ENCODE data around the gene NR1H3.

Gene NR1H3

DNA sequence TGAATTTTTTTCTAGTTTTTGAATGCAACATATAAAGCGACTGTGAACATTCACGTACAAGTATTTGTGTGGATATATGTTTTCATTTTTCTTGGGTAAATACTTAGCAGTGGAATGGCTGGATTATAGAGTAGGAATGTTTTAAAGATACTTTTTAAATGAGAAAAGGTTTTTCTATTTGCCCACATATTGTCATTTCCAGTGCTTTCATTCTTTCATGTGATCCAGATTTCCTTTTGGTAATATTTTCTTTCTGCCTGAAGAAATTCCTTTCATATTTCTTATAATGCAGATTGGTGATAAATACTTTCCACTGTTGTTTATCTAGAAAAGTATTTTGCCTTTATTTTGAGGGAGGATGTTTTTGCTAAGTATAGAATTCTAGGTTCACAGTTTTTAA lies 35.1 kb upstream of the NR1H3 start:
- Histone ChIP-seq H3K27ac (no peak overlapping the region), H3K9ac (no peak overlapping the region), H3K27me3 (ENCODE audit: insufficient read depth, low read depth) (no peaks in the 10 kb centered on the region), H3K4me3 (IDR thresholded peaks at IDR 0.05; ENCODE audit: insufficient read depth, low read depth, low read length) (no peak overlapping the region), H3K4me1 (ENCODE audit: low read depth, poor library complexity, severe bottlenecking) (peaks cover 23% of the 10 kb centered on the region), H3K36me3 (ENCODE audit: insufficient read depth) (no peaks in the 10 kb centered on the region), H2AFZ (ENCODE audit: low read depth) (no peak overlapping the region), H3K4me2 (no peak overlapping the region), H4K20me1 (ENCODE audit: insufficient read depth) (no peaks in the 10 kb centered on the region), H3K79me2 (ENCODE audit: insufficient read depth, low read depth) (no peaks in the 10 kb centered on the region)
- TF ChIP-seq, protein P1, sequence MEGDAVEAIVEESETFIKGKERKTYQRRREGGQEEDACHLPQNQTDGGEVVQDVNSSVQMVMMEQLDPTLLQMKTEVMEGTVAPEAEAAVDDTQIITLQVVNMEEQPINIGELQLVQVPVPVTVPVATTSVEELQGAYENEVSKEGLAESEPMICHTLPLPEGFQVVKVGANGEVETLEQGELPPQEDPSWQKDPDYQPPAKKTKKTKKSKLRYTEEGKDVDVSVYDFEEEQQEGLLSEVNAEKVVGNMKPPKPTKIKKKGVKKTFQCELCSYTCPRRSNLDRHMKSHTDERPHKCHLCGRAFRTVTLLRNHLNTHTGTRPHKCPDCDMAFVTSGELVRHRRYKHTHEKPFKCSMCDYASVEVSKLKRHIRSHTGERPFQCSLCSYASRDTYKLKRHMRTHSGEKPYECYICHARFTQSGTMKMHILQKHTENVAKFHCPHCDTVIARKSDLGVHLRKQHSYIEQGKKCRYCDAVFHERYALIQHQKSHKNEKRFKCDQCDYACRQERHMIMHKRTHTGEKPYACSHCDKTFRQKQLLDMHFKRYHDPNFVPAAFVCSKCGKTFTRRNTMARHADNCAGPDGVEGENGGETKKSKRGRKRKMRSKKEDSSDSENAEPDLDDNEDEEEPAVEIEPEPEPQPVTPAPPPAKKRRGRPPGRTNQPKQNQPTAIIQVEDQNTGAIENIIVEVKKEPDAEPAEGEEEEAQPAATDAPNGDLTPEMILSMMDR (conservative IDR thresholded peaks at IDR 0.05; ENCODE audit: low read depth, low read length), result no peak

- H2AFZ ChIP-seq (ENCODE audit: low read depth), result no peak overlapping the region
- no peaks in the 10 kb centered on the region for H3K36me3 ChIP-seq (ENCODE audit: insufficient read depth)
- H3K4me2 ChIP-seq, result peak overlapping the region; percentile 44
- H3K27ac ChIP-seq, result no peak overlapping the region
- H3K4me1 ChIP-seq (ENCODE audit: low read depth, poor library complexity, severe bottlenecking), result peaks cover 18% of the 10 kb centered on the region
- no peaks in the 10 kb centered on the region for H3K79me2 ChIP-seq (ENCODE audit: insufficient read depth, low read depth)
- no peaks in the 10 kb centered on the region for H3K27me3 ChIP-seq (ENCODE audit: insufficient read depth, low read depth)
- TF ChIP-seq, protein P1 (conservative IDR thresholded peaks at IDR 0.05; ENCODE audit: low read depth, low read length), result no peak
- no peaks in the 10 kb centered on the region for H4K20me1 ChIP-seq (ENCODE audit: insufficient read depth)
- H3K9ac ChIP-seq, result no peak overlapping the region
- H3K4me3 ChIP-seq (IDR thresholded peaks at IDR 0.05; ENCODE audit: insufficient read depth, low read depth, low read length), result no peak overlapping the region
Measured at GRCh38 chr11:47225552-47226400, 32.0 kb upstream of the NR1H3 start.

DNA sequence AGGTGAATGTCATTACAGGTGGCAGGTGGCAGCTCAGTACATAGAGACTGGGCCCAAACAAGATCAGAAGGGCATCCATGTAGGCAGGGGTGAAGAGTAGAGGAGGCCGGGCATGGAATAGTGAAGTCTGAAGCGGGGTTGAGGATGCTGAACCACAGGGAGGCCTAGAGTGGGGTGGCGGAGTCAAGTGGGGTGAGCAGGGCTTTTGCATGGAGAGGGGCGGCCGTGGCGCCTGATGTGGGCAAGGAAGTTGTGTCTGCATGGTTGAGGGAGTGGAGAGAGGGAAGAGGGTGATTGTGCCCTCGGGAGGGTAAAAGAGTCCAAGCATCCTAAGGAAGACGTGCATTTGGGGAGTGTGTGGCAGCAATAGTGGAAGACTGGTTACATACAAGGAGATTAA lies 28.6 kb upstream of the NR1H3 start:
- Histone ChIP-seq H3K79me2 (ENCODE audit: insufficient read depth, low read depth) (no peaks in the 10 kb centered on the region), H3K4me1 (ENCODE audit: low read depth, poor library complexity, severe bottlenecking) (peaks cover 18% of the 10 kb centered on the region), H3K36me3 (ENCODE audit: insufficient read depth) (no peaks in the 10 kb centered on the region), H3K27me3 (ENCODE audit: insufficient read depth, low read depth) (no peaks in the 10 kb centered on the region), H3K4me2 (no peak overlapping the region), H3K9ac (no peak overlapping the region), H3K4me3 (IDR thresholded peaks at IDR 0.05; ENCODE audit: insufficient read depth, low read depth, low read length) (no peak overlapping the region), H2AFZ (ENCODE audit: low read depth) (no peak overlapping the region), H4K20me1 (ENCODE audit: insufficient read depth) (no peaks in the 10 kb centered on the region), H3K27ac (no peak overlapping the region)
- TF ChIP-seq, protein P1 (conservative IDR thresholded peaks at IDR 0.05; ENCODE audit: low read depth, low read length), result no peak

DNA sequence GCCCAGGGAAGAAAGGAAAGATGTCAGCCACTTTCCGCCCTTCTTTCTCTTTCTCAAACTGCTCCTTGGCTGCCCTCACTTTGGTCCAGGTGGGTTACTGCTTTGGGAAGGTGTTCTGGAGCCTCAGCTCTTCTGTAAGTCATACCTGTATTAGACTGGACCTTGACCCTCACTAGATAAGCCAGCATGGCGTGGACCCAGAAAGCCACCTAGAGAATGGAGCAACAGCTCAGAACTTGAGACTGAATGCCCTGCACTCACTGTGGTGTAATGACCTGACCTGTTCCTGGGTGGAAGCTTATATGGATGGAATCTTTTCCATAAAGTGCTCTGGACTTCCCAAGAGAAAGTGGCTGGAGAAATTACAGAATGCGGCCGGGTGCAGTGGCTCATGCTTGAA lies 24.7 kb upstream of the NR1H3 start:
- Histone ChIP-seq H4K20me1 (ENCODE audit: insufficient read depth) (no peaks in the 10 kb centered on the region), H2AFZ (ENCODE audit: low read depth) (no peak overlapping the region), H3K9ac (no peak overlapping the region), H3K27ac (no peak overlapping the region), H3K4me1 (ENCODE audit: low read depth, poor library complexity, severe bottlenecking) (no peaks in the 10 kb centered on the region), H3K27me3 (ENCODE audit: insufficient read depth, low read depth) (no peaks in the 10 kb centered on the region), H3K4me2 (no peak overlapping the region), H3K4me3 (IDR thresholded peaks at IDR 0.05; ENCODE audit: insufficient read depth, low read depth, low read length) (no peak overlapping the region), H3K36me3 (ENCODE audit: insufficient read depth) (no peaks in the 10 kb centered on the region), H3K79me2 (ENCODE audit: insufficient read depth, low read depth) (no peaks in the 10 kb centered on the region)
- TF ChIP-seq, protein P1 (conservative IDR thresholded peaks at IDR 0.05; ENCODE audit: low read depth, low read length), result no peak
